ENCODE data around the gene IRAK3.
A peak's percentile ranks its signal among the peaks of the same experiment; 100 is the strongest.

Gene IRAK3

DNA sequence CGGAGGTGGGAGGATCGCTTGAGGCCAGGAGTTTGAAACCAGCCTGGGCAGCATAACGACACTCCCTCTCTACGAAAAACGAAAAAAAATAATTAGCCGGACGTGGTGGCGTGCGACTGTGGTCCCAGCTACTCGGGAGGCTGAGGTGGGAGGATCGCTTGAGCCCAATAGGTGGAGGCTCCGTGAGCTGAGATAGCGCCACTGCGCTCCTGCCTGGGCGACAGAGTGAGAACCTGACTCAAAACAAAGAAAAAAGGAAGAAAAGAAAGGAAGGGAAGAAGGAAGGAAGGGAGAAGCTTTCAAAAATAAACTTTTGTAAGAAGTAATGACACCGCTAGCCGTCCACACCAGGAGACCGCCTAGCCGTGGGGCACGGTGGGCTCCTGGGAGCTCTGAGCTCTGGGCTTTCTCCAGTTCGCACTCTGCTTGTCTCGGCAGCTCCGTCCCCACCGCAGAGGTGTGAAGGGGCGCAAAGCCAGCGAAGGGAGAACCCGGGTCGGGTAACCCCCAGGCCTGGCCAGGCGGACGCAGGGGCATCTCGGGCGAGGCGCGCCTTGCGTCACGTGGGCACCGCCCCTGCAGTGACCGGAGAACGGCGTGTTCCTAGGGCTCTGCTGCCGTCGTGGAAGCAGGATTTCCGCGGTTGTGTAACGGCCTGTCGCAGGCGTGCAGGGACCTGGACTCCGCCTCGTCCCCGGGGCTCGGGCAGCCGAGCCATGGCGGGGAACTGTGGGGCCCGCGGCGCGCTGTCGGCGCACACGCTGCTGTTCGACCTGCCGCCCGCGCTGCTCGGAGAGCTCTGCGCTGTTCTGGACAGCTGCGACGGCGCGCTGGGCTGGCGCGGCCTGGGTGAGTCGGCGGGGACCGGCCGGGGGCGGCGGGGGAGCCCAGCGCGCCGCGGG lies at the start of gene IRAK3:
IRAK3 (plus strand) TSS at position 631 of the 902 bp plus-strand sequence; CDS start at position 717, 86 bp downstream.
- DNase-seq (ENCODE audit: low spot score) = peak; percentile 59

GRCh38 chr12:66139328-66139727 lies 49.7 kb upstream of the IRAK3 start:
- DNase-seq (ENCODE audit: low spot score) = no peak

DNA sequence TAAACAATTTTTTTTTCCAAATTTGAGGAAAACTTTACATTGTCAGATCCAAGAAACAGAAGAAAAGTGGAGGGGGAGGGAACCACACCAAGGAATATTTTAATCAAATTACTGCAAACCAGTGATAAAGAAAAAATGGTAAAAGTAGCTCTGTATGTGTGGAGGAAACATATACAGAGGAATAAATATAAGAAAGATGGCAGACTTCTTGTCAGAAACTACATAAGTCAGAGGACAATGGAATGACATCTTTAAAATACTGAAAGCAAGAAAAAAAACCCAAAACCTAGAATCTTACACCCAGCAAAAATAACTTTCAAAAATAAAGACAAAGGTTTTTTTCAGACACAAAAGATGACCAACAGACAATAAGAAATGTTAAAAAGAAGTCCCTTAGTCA lies 48.3 kb upstream of the IRAK3 start:
- DNase-seq (ENCODE audit: low spot score) = no peak

DNA sequence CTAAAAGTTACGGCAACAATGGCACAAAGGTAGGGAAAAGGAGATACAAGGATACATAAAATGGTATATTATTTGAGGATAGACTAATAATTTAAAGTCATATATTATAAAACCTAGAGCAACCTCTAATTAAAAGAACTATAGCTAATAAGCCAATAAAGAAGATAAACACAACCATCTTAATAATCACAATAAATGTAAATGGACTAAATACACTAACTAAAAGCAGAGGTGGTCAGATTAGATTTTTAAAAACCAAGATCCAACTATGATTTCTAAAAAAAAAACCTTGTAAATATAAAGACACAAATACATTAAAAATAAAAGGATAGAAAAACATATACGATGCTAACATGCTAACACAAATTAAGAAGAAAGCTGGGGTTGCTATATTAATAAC lies 47.7 kb upstream of the IRAK3 start:
- DNase-seq (ENCODE audit: low spot score) = no peak

- no peak for DNase-seq (ENCODE audit: low spot score)
Observed at GRCh38 chr12:66142826-66143225, 46.2 kb upstream of the IRAK3 start.

DNA sequence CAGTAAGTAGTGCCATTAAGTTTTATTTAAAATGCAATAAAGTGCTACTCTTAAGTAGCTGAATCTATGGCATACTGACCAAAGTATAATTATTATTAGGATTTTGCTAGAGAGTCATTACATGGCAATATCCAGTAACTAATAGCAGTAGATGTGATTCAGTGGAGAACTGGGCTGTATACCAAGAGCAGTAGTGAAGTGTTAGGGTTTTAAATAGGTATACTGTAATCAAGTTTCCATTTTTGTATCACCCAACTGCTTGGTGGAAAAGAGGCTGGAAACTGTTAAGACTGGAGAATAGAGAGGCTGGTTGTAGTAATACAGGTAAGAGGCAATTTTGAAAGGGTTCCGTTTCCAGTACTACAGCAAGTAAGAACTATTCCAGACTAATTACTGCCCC lies 45.1 kb upstream of the IRAK3 start:
- no peak for DNase-seq (ENCODE audit: low spot score)

DNA sequence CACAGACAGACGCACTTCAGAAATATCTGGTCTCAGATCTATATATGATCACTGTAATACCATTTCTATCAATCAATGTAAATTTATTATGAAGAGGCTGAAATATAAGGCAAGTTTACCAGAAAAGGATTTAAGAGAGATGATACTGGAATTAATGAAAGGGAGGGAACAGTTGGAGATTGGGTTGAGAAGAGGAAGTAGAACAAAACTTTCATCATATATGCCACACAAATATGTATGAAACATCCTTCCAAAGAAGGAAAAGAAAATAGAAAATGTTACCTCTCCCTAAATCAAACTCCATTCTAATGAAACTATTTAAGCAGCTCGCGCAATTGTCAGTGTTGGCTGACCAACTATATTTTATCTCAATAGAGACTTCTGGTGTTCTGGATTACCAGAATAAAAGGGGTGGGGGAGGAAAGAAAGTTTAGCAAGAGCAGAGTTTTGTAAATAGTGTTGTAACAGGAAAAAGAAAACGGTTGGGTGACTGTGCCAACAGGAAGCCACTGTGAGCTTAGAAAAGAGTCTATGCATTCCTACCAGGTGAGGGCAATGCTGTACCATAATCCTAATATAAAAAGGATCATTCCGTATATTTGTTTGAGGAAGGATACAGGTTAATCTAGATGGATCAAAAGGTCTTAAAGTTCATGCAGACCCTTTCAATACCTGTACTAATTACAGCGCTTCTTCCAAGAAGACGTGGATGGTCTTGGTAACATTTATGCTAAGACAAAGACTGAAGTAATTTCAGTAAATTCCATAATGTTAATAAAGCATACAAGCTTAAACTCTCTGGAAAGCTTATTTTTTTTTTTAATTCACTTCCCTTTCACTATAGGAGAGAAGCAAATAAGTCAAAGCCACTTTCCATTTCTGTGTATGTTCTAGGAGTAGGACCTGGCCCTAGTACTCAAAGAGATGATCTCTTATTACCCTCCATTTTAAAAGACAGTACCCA lies 43.9 kb upstream of the IRAK3 start:
- DNase-seq (ENCODE audit: low spot score) = peak; percentile 40

DNA sequence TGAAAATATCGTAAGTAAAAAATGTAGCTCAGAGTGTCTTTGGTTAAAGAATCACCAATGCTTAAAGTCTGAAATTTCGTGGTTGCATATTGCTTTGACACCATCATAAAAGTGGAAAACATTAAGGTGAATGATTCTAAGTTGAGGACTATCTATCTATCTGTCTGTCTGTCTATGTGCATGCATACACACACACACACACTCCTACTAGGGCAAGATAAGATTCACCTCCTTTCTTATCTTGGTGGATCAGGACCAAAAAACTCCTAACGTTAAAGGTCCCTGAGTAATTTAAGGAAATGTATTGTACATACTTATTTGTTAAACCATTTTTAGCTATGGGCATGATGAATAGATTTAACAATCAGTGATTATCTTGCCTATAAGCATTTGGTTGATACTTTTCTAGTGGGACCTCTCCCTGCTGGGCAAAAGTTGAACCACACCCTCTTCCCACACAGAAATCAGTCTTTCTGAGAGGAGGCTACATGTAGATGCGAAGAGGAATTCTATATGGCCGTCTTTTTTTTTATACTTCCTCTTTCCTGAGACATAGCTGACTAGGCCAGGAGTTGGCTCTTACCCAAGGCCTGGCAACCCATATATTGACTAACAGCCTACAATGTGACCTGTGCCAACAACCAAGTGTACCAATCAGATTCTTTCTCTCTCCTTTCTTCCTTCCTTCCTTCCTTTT lies 39.2 kb upstream of the IRAK3 start:
- DNase-seq (ENCODE audit: low spot score) = no peak

DNA sequence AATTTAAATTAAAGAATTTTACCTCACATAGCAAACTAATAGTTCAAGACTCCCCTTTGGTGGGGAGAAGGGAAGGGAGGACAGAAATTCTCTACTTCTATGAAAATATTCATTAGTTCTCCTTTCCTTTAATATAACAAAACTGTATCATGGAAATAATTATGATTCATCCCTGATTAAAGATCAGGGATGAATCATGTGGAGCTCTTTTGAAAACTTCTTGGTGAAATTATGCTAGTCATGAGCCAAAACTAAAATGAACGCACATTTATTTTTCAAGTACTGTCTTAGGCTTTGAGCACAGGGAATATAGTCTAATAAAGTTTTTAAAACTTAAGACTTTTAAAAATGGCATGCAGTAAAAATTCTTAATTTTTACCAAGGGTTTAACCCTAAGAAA lies 36.3 kb upstream of the IRAK3 start:
- no peak for DNase-seq (ENCODE audit: low spot score)

DNA sequence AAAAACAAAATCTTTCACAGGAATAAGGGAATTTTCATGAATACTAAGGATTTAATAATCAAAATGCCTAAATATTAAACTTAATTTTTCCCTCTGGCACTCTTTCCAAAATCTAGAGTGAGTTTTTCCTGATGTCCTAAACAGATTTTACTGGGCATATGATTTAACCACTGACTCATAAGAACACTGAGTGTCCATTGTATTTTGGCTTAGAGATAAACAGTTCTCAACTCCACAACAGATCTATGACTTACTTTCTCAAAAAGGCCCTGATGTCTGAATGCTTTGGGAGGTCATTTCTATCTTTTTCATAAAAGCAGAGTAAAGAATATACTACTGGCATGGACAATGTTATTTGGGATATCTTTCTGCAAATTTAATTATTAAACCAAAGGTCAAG lies 34.2 kb upstream of the IRAK3 start:
- DNase-seq (ENCODE audit: low spot score) = no peak

GRCh38 chr12:66156654-66157053 lies 32.4 kb upstream of the IRAK3 start:
- no peak for DNase-seq (ENCODE audit: low spot score)

DNA sequence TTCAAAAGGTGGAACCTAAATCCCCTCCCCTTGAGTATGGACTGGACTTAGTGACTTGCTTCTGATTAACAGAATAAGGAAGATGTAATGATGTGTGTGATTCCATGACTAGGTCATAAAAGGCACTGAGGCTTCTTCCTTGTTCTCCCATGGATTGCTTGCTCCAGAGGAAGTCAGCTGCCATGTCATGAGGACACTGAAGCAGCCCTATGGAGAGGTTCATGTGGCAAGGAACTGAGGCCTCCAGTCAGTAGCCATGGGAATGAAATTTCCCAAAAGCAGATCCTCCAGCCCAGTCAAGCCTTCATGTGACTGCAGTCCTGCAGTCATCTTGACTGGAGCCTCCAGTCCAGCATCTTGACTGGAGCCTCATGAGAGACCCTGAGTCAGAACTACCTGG lies 29.9 kb upstream of the IRAK3 start:
- no peak for DNase-seq (ENCODE audit: low spot score)

GRCh38 chr12:66160704-66161103 lies 28.3 kb upstream of the IRAK3 start:
- DNase-seq (ENCODE audit: low spot score) = no peak

DNA sequence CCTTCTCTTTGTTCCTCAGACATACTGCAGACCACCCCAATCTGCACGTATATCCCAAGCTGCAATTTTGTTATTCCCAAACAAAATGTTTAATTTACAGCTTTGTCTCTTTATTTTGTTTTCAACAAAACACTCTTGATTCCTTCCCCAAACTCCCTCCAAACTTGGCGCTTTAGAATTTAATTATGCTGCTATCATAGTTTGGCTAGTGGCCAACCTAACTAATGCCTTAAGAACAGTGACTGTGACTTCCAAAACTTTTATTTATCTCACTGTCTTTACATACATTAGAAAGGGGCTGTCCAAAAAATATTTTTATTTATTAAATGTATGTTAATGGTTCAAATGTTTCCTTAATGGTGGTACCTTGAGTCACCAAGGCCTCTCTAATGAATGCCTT lies 26.3 kb upstream of the IRAK3 start:
- DNase-seq (ENCODE audit: low spot score) = no peak

DNA sequence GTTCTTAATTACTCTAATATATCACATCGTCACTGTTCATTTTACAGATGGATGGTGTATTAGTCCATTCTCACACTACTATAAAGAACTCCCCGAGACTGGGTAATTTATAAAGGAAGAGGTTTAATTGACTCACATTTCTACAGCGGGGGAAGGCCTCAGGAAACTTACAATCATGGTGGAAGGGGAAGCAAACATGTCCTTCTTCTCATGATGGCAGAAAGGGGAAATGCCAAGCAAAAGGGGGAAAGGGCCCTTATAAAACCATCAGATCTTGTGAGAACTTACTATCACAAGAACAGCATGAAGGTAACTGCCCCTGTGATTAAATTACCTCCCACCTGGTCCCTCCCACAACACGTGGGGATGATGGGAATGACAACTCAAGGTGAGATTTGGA lies 25.7 kb upstream of the IRAK3 start:
- no peak for DNase-seq (ENCODE audit: low spot score)

GRCh38 chr12:66164349-66164821 lies 24.6 kb upstream of the IRAK3 start:
- no peak for DNase-seq (ENCODE audit: low spot score)

- DNase-seq (ENCODE audit: low spot score) = no peak
Observed at GRCh38 chr12:66165141-66165540, 23.9 kb upstream of the IRAK3 start.

- DNase-seq (ENCODE audit: low spot score) = no peak
Observed at GRCh38 chr12:66166561-66166960, 22.5 kb upstream of the IRAK3 start.

DNA sequence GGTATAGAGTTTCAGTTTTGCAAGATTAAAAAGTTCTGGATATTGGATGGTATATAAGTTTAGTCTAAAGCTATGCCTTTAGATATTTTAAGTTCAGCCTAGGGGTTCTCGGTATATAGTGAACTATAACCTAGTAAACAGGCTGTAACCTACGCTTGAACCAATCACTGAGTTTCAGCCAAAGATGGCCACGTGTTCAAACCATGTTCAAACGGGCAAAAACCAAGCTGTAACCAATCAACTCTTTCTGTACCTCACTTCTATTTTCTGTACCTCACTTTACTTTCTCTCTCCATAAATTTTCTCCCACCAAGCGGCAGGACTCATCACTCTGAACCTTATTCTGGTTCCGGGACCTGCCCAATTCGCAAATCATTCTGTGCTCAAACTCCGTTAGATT lies 20.6 kb upstream of the IRAK3 start:
- DNase-seq (ENCODE audit: low spot score) = no peak

GRCh38 chr12:66169221-66170170 lies 19.5 kb upstream of the IRAK3 start, which contains the start of gene TMBIM4:
Gene TMBIM4 (minus strand): TSS chr12:66169996. CDS start chr12:66169951, 45 bp downstream.
- DNase-seq (ENCODE audit: low spot score) = peak; percentile 89

DNA sequence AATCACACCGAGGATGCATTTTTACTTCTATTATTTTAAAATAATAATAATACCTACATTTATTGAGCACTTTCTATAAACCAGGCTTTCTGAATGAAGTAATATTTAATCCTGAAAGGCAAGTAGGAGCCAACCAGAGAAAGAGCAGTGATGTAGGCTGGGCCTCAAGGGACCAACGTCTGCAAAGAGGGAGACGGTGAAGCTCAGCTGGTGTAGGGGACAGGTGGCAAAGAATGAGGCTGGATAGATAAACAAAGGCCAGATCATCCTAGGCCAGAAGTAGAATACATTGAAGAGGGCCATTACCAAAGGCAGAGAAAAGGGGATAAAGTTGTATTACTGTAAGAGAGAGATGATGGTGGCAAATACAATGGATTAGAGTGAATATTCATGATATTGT lies 18.4 kb upstream of the IRAK3 start:
- DNase-seq (ENCODE audit: low spot score) = no peak
